Testis (tissue), 2 donors: ENCODE data around the gene DCTN4.
"Not testable (repeated sequence)": the region's sequence is repeated elsewhere in the genome, so short reads cannot be mapped to it uniquely, and the experiment has no call there.

Source experiments
- CTCF ChIP-seq, 3 experiments: fragments of 450-650 bp in 2 of 3; fragments of 200-600 bp in 1 of 3; sonication (generic) in 1 of 3; IDR thresholded peaks; one replicate each; pipeline ENCODE4 v1.5.1; 2016 to 2019; ENCODE audit warnings: antibody characterized with exemption in 3 of 3, mild to moderate bottlenecking in 2 of 3, moderate library complexity in 1 of 3
- POLR2A ChIP-seq: fragments of 450-650 bp; IDR thresholded peaks from one replicate; pipeline ENCODE4 v1.6.1; 2017; ENCODE audit warnings: antibody characterized with exemption, mild to moderate bottlenecking, moderate library complexity

DNA sequence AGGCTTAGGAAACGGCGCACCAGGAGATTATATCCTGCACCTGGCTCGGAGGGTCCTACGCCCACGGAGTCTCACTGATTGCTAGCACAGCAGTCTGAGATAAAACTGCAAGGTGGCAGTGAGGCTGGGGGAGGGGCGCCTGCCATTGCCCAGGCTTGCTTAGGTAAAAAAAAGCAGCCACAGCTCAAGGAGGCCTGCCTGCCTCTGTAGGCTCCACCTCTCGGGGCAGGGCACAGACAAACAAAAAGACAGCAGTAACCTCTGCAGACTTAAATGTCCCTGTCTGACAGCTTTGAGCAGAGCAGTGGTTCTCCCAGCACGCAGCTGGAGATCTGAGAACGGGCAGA, 15.7 kb downstream of the DCTN4 start:
- not testable (repeated sequence) for TF ChIP-seq CTCF (IDR thresholded peaks at IDR 0.05); POLR2A
